ENCODE results near the gene ANKRD12.

ANKRD12 gene

GRCh38 chr18:9287036-9287435 is 150.5 kb downstream of the ANKRD12 start:
- no CpG with 5 or more reads among the region's 7 CpGs for WGBS, 2 donors (ENCODE audit: extremely low coverage in 2 of 2, insufficient read length in 2 of 2, insufficient replicate concordance in 1 of 2)
- no peak overlapping the region for H2BK15ac ChIP-seq (ENCODE audit: low read length)
- no peak overlapping the region for H3K23ac ChIP-seq (ENCODE audit: low read depth, low read length, poor library complexity)
- no peak overlapping the region for H3K4me3 ChIP-seq (ENCODE audit: low read length in 2 of 2)
- H3K27ac ChIP-seq (replicated peaks; ENCODE audit: low read length) = no peak overlapping the region
- no peaks in the 10 kb centered on the region for H3K4me1 ChIP-seq (ENCODE audit: control insufficient read depth in 2 of 2, insufficient read depth in 1 of 2, low read depth in 1 of 2, low read length in 2 of 2)
- no peak overlapping the region for H3K4me2 ChIP-seq (ENCODE audit: insufficient read depth, low read length, poor library complexity, severe bottlenecking)
- no peak overlapping the region for H2BK12ac ChIP-seq (ENCODE audit: low read length)
- no peaks in the 10 kb centered on the region for H3K79me1 ChIP-seq (ENCODE audit: low read depth, low read length)
- H4K91ac ChIP-seq (ENCODE audit: low read depth, low read length, poor library complexity) = no peak overlapping the region
- peaks cover 0 to 2% of the 10 kb centered on the region in 2 donors for H3K36me3 ChIP-seq (replicated peaks in 1 of 2; ENCODE audit: control insufficient read depth in 2 of 2, insufficient read depth in 2 of 2, low read length in 2 of 2)
- no peak overlapping the region for H3K18ac ChIP-seq (ENCODE audit: low read length)
- H3K27me3 ChIP-seq (ENCODE audit: control insufficient read depth in 3 of 3, insufficient read depth in 3 of 3, low read depth in 1 of 3, low read length in 3 of 3) = no peaks in the 10 kb centered on the region
- no peak overlapping the region for H2AFZ ChIP-seq (ENCODE audit: low read length)
- no peak overlapping the region for H4K8ac ChIP-seq (ENCODE audit: low read depth, low read length)
- no peak overlapping the region for H3K14ac ChIP-seq (ENCODE audit: low read length)
- H3K9me3 ChIP-seq (replicated peaks in 1 of 2; ENCODE audit: control insufficient read depth in 2 of 2, insufficient read depth in 1 of 2, low read depth in 1 of 2, low read length in 2 of 2) = peaks cover 0 to 7% of the 10 kb centered on the region in 2 donors
- no peak overlapping the region for H3K4ac ChIP-seq (ENCODE audit: low read length)
- no peak for DNase-seq (ENCODE audit: low spot score)
- no peak overlapping the region for H2BK5ac ChIP-seq (ENCODE audit: low read length)
- no peak overlapping the region for H2BK120ac ChIP-seq (ENCODE audit: low read depth, low read length)
- no peak overlapping the region for H3K9ac ChIP-seq (ENCODE audit: low read depth, low read length, poor library complexity)
- no peak overlapping the region for H2AK5ac ChIP-seq (ENCODE audit: low read depth, low read length)

DNA sequence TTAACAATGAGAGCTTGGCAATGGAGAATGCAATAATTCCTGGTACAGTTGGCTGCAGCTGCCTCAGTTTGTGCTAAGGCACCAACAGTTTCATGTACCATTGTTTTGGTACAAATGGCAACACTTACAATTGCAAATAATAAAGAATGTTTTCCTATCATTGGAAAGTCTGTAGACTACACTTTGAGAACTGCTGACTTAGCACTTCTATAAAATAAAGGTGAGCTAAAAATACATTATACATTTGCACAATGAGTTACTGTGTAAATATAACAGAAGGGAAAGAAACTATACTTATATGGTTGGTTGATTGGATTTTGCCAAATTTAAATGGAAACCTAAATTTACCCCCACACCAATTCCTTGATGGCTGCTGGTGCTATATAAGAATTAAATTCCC is 153.1 kb downstream of the ANKRD12 start:
- Histone ChIP-seq H3K9ac (ENCODE audit: low read depth, low read length, poor library complexity) (no peak overlapping the region), H3K27ac (replicated peaks; ENCODE audit: low read length) (no peak overlapping the region), H4K91ac (ENCODE audit: low read depth, low read length, poor library complexity) (no peak overlapping the region), H3K4ac (ENCODE audit: low read length) (no peak overlapping the region), H2BK120ac (ENCODE audit: low read depth, low read length) (no peak overlapping the region), H2BK12ac (ENCODE audit: low read length) (no peak overlapping the region), H3K18ac (ENCODE audit: low read length) (no peak overlapping the region), H3K4me3 (ENCODE audit: low read length in 2 of 2) (no peak overlapping the region), H3K4me1 (ENCODE audit: control insufficient read depth in 2 of 2, insufficient read depth in 1 of 2, low read depth in 1 of 2, low read length in 2 of 2) (no peaks in the 10 kb centered on the region), H2BK15ac (ENCODE audit: low read length) (no peak overlapping the region), H2AFZ (ENCODE audit: low read length) (no peak overlapping the region), H3K27me3 (ENCODE audit: control insufficient read depth in 3 of 3, insufficient read depth in 3 of 3, low read depth in 1 of 3, low read length in 3 of 3) (no peaks in the 10 kb centered on the region), H4K8ac (ENCODE audit: low read depth, low read length) (no peak overlapping the region), H2BK5ac (ENCODE audit: low read length) (no peak overlapping the region), H3K9me3 (replicated peaks in 1 of 2; ENCODE audit: control insufficient read depth in 2 of 2, insufficient read depth in 1 of 2, low read depth in 1 of 2, low read length in 2 of 2) (peaks cover 8 to 10% of the 10 kb centered on the region in 2 donors), H2AK5ac (ENCODE audit: low read depth, low read length) (no peak overlapping the region), H3K14ac (ENCODE audit: low read length) (no peak overlapping the region), H3K36me3 (replicated peaks in 1 of 2; ENCODE audit: control insufficient read depth in 2 of 2, insufficient read depth in 2 of 2, low read length in 2 of 2) (no peaks in the 10 kb centered on the region), H3K79me1 (ENCODE audit: low read depth, low read length) (no peaks in the 10 kb centered on the region), H3K23ac (ENCODE audit: low read depth, low read length, poor library complexity) (no peak overlapping the region), H3K4me2 (ENCODE audit: insufficient read depth, low read length, poor library complexity, severe bottlenecking) (no peak overlapping the region)
- DNase-seq (ENCODE audit: low spot score) = no peak

DNA sequence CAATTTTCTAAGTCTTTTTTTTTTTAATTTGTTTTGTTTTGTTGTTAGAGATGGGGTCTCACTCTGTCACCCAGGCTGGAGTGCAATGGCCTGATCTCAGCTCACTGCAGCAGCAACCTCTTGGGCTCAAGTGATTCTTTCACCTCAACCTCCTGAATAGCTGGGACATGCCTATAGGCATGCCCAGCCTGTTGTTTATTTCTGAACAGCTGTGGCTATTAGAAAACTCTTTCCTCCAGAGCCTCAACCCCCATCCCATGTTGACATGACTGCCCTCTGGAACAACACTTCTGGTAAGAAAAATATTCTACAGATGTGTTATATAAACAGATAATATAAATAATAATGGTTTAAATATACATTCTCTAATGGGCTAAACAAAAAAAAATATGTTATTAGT is 153.6 kb downstream of the ANKRD12 start:
- peaks cover 8 to 10% of the 10 kb centered on the region in 2 donors for H3K9me3 ChIP-seq (replicated peaks in 1 of 2; ENCODE audit: control insufficient read depth in 2 of 2, insufficient read depth in 1 of 2, low read depth in 1 of 2, low read length in 2 of 2)
- no peak overlapping the region for H3K4me3 ChIP-seq (ENCODE audit: low read length in 2 of 2)
- no peak overlapping the region for H2AFZ ChIP-seq (ENCODE audit: low read length)
- H2BK5ac ChIP-seq (ENCODE audit: low read length) = no peak overlapping the region
- no peak overlapping the region for H2AK5ac ChIP-seq (ENCODE audit: low read depth, low read length)
- H3K14ac ChIP-seq (ENCODE audit: low read length) = no peak overlapping the region
- H3K79me1 ChIP-seq (ENCODE audit: low read depth, low read length) = no peaks in the 10 kb centered on the region
- no peaks in the 10 kb centered on the region for H3K27me3 ChIP-seq (ENCODE audit: control insufficient read depth in 3 of 3, insufficient read depth in 3 of 3, low read depth in 1 of 3, low read length in 3 of 3)
- no peak overlapping the region for H3K18ac ChIP-seq (ENCODE audit: low read length)
- H3K4me1 ChIP-seq (ENCODE audit: control insufficient read depth in 2 of 2, insufficient read depth in 1 of 2, low read depth in 1 of 2, low read length in 2 of 2) = no peaks in the 10 kb centered on the region
- H3K4ac ChIP-seq (ENCODE audit: low read length) = no peak overlapping the region
- no peak overlapping the region for H3K4me2 ChIP-seq (ENCODE audit: insufficient read depth, low read length, poor library complexity, severe bottlenecking)
- no peak overlapping the region for H3K23ac ChIP-seq (ENCODE audit: low read depth, low read length, poor library complexity)
- H4K91ac ChIP-seq (ENCODE audit: low read depth, low read length, poor library complexity) = no peak overlapping the region
- H3K9ac ChIP-seq (ENCODE audit: low read depth, low read length, poor library complexity) = no peak overlapping the region
- H3K27ac ChIP-seq (replicated peaks; ENCODE audit: low read length) = no peak overlapping the region
- H3K36me3 ChIP-seq (replicated peaks in 1 of 2; ENCODE audit: control insufficient read depth in 2 of 2, insufficient read depth in 2 of 2, low read length in 2 of 2) = no peaks in the 10 kb centered on the region
- no peak overlapping the region for H2BK15ac ChIP-seq (ENCODE audit: low read length)
- DNase-seq (ENCODE audit: low spot score) = no peak
- no peak overlapping the region for H2BK120ac ChIP-seq (ENCODE audit: low read depth, low read length)
- no peak overlapping the region for H2BK12ac ChIP-seq (ENCODE audit: low read length)
- no peak overlapping the region for H4K8ac ChIP-seq (ENCODE audit: low read depth, low read length)

DNA sequence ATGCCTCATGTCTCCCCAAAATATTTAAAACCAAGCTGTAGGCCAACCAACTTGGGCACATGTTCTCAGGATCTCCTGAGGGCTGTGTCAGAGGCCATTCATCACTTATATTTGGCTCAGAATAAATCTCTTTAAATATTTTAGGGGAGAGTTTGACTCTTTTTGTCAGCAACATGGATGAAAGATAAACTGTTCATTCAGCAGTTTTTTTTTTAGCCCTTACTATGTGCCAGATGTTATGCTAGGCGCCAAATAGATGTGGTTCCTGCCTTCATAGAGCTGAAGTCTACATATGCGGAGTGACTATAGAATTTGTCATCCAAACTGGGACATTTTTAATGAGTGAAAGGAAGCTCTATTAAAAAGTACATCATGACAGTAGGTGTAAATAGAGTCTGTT is 155.5 kb downstream of the ANKRD12 start:
- no peak overlapping the region for H3K27ac ChIP-seq (replicated peaks; ENCODE audit: low read length)
- H3K14ac ChIP-seq (ENCODE audit: low read length) = no peak overlapping the region
- WGBS, 2 donors (ENCODE audit: extremely low coverage in 2 of 2, insufficient read length in 2 of 2, insufficient replicate concordance in 1 of 2) = no CpG with 5 or more reads among the region's 2 CpGs
- no peak overlapping the region for H2BK120ac ChIP-seq (ENCODE audit: low read depth, low read length)
- no peak overlapping the region for H2BK12ac ChIP-seq (ENCODE audit: low read length)
- H2BK5ac ChIP-seq (ENCODE audit: low read length) = no peak overlapping the region
- H3K9ac ChIP-seq (ENCODE audit: low read depth, low read length, poor library complexity) = no peak overlapping the region
- H3K23ac ChIP-seq (ENCODE audit: low read depth, low read length, poor library complexity) = no peak overlapping the region
- no peaks in the 10 kb centered on the region for H3K79me1 ChIP-seq (ENCODE audit: low read depth, low read length)
- H3K4ac ChIP-seq (ENCODE audit: low read length) = no peak overlapping the region
- no peaks in the 10 kb centered on the region for H3K27me3 ChIP-seq (ENCODE audit: control insufficient read depth in 3 of 3, insufficient read depth in 3 of 3, low read depth in 1 of 3, low read length in 3 of 3)
- H2BK15ac ChIP-seq (ENCODE audit: low read length) = no peak overlapping the region
- no peak overlapping the region for H2AK5ac ChIP-seq (ENCODE audit: low read depth, low read length)
- peaks cover 12 to 17% of the 10 kb centered on the region in 2 donors for H3K9me3 ChIP-seq (replicated peaks in 1 of 2; ENCODE audit: control insufficient read depth in 2 of 2, insufficient read depth in 1 of 2, low read depth in 1 of 2, low read length in 2 of 2)
- no peak overlapping the region for H4K91ac ChIP-seq (ENCODE audit: low read depth, low read length, poor library complexity)
- no peak overlapping the region for H2AFZ ChIP-seq (ENCODE audit: low read length)
- H3K36me3 ChIP-seq (replicated peaks in 1 of 2; ENCODE audit: control insufficient read depth in 2 of 2, insufficient read depth in 2 of 2, low read length in 2 of 2) = no peaks in the 10 kb centered on the region
- H4K8ac ChIP-seq (ENCODE audit: low read depth, low read length) = no peak overlapping the region
- H3K18ac ChIP-seq (ENCODE audit: low read length) = no peak overlapping the region
- H3K4me3 ChIP-seq (ENCODE audit: low read length in 2 of 2) = no peak overlapping the region
- no peaks in the 10 kb centered on the region for H3K4me1 ChIP-seq (ENCODE audit: control insufficient read depth in 2 of 2, insufficient read depth in 1 of 2, low read depth in 1 of 2, low read length in 2 of 2)
- H3K4me2 ChIP-seq (ENCODE audit: insufficient read depth, low read length, poor library complexity, severe bottlenecking) = no peak overlapping the region
- no peak for DNase-seq (ENCODE audit: low spot score)

Data from neuronal stem cell (in vitro differentiated cells).